Mucosa of descending colon (tissue), 3 donors: ENCODE data around the gene ZFP69B. TPM values are rescaled to one million over a fixed set of nuclear protein-coding genes. Genes with fewer than 3 reads are reported as not detected.

Experiments used
- ATAC-seq: fragments of 200-7000 bp; cut with Tn5 transposase; one replicate; pipeline ENCODE4 v1.9.1; 2020; ENCODE audit warnings: mild to moderate bottlenecking, moderate library complexity
- DNase-seq, 3 donors: peaks; one replicate each; pipeline ENCODE4 v3.0.0-alpha.2; 2020
- H3K36me3 ChIP-seq: fragments of 200-600 bp; one replicate; pipeline ENCODE4 v1.8.0; 2021; ENCODE audit warnings: low read depth, mild to moderate bottlenecking
- H3K4me1 ChIP-seq: fragments of 200-600 bp; one replicate; pipeline ENCODE4 v1.8.0; 2021; ENCODE audit warnings: low read depth, mild to moderate bottlenecking
- H3K4me3 ChIP-seq: fragments of 200-600 bp; one replicate; pipeline ENCODE4 v1.8.0; 2021; ENCODE audit warnings: mild to moderate bottlenecking
- H3K9me3 ChIP-seq: fragments of 200-600 bp; one replicate; pipeline ENCODE4 v1.8.0; 2021; ENCODE audit warnings: mild to moderate bottlenecking
- intact Hi-C, 2 donors: fragments of 100-400 bp; cut with DNase I in 1 of 2; cut with micrococcal nuclease in 1 of 2; formaldehyde crosslinking; loops; one replicate each; pipeline versions ENCODE4 v1.11.0 to v1.11.1; 2022; cut with DNase I, micrococcal nuclease
- total RNA-seq, 3 donors: library from RNA; stranded (reverse); fragmentation: NEBNext Ultra II Directional in 2 of 3; extraction: Animal tissue kit (Norgen Biotek cat#: 25700) in 2 of 3; gene quantifications; one replicate each; pipeline versions ENCODE4 v1.2.1 to v1.2.4, GENCODE V29; 2021 to 2023
- TF ChIP-seq, protein P1 (sequence below): fragments of 200-600 bp; IDR thresholded peaks from one replicate; pipeline ENCODE4 v1.8.0; 2022; ENCODE audit warnings: antibody characterized with exemption, mild to moderate bottlenecking
- donor health status: DM: no; HTN: no; CAD: no; lungs with moderate emphysema.
- donor health status: DM: no; HTN: no; CAD: no.
- donor health status: DM: no; HTN: yes; CAD: no.

The ZFP69B gene
- total RNA-seq, 3 donors from 2014 or later, result 1.4 to 2.1 (median 2.1) TPM

DNA sequence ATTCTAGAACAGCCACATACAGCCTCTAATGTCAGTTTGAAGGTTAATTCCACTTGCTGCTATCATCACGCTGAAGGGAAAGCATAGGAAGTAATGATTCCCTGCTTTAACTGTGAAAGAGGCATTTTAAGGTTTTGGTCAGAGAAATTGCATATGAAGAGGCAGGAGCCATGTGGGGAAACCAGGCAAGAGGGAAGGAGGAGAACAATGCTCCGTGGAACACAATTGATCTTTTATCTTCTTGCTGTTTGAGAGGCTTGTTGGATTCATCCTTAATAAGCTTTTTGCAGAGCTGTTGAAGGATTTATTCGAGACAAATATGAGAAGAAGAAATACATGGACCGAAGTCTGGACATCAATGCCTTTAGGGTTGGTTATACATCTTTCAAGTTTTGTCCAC, 40.8 kb upstream of the ZFP69B start:
- Histone ChIP-seq H3K9me3 (no peaks in the 10 kb centered on the region), H3K4me1 (no peaks in the 10 kb centered on the region), H3K4me3 (no peak overlapping the region), H3K36me3 (no peaks in the 10 kb centered on the region)
- DNase-seq (no peak), ATAC-seq (no peak)
- intact Hi-C loops, result loop anchor here (10.0 kb wide), 3 partner anchors 55 to 265 kb away; no protein-coding TSS in a partner anchor
- TF ChIP-seq, protein P1, sequence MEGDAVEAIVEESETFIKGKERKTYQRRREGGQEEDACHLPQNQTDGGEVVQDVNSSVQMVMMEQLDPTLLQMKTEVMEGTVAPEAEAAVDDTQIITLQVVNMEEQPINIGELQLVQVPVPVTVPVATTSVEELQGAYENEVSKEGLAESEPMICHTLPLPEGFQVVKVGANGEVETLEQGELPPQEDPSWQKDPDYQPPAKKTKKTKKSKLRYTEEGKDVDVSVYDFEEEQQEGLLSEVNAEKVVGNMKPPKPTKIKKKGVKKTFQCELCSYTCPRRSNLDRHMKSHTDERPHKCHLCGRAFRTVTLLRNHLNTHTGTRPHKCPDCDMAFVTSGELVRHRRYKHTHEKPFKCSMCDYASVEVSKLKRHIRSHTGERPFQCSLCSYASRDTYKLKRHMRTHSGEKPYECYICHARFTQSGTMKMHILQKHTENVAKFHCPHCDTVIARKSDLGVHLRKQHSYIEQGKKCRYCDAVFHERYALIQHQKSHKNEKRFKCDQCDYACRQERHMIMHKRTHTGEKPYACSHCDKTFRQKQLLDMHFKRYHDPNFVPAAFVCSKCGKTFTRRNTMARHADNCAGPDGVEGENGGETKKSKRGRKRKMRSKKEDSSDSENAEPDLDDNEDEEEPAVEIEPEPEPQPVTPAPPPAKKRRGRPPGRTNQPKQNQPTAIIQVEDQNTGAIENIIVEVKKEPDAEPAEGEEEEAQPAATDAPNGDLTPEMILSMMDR, result no peak

DNA sequence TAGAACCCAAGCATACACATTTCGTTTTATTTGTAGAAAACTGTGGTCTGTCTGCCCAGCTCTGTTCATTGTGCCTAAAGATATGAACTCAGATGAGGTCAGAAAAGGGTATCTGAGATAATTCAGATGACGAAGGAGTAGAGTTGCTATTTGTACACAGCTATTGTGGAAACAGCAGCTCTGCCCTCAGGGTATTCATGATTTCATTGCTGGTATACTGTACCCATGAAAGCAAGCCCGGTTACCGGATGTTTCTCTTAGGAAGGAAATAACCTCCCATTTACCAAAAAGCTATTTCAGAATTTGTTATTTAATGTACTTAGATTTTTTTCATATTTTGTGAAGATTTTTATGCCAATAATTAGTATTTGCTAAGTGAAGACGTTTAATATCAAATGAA, 39.0 kb upstream of the ZFP69B start:
- TF ChIP-seq, protein P1, result no peak
- Histone ChIP-seq H3K9me3 (no peaks in the 10 kb centered on the region), H3K4me1 (no peaks in the 10 kb centered on the region), H3K4me3 (no peak overlapping the region), H3K36me3 (no peaks in the 10 kb centered on the region)
- DNase-seq (no peak), ATAC-seq (no peak)
- intact Hi-C loops, result no loop called here

DNA sequence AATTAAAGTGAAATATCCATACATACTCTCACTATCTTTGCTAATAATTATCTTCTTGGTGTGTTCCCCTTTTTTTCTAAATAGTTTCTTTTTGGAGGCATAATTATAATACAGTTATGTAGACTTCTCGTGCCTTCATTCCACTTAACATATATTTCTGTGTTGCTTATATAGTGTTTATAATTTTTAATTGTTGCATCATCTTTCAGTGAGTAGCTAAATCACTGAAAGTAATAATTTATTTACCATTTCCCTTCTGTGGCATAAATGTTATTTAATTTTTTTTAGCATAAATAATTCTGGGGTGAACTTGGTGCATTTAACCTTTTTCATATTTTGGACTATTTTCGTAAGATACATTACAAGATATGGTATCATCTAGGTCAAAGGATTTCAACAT, 38.4 kb upstream of the ZFP69B start:
- ATAC-seq (no peak), DNase-seq (no peak)
- Histone ChIP-seq H3K4me3 (no peak overlapping the region), H3K4me1 (no peaks in the 10 kb centered on the region), H3K9me3 (no peaks in the 10 kb centered on the region), H3K36me3 (no peaks in the 10 kb centered on the region)
- intact Hi-C loops, result no loop called here
- TF ChIP-seq, protein P1, result no peak

DNA sequence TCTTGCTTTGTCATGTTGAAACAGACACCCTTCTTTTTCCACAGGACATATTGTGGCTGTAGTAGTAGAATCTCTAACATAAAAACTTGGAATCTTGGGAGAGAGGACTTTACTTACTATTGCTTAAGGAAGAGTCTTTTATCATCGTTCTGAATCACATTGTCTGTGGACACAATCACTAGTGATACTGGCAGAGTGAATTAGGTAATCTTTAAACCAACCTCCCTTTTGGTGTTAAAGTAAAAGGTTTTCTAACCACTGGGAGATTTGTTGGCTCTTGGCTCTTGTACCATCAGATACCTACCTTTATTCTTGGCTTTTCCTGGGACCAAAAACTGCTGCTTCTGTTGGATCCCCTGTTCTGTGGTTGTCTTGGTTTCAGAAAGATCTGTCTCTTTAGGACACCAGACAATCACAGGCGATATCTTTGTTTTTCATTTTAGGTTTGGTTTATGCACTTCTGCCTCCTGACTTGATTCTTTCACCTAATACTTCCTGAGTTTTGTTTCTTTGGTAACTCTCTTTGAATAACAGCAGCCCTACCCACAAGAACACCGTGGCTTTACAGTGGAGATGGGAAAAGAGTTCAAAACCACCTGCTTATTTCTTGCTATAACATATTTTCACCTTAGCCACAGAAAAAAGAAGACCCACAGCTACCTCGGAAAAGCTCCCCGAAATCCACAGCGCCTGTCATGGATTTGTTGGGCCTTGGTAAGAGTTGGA, 36.6 kb upstream of the ZFP69B start:
- Histone ChIP-seq H3K4me1 (no peaks in the 10 kb centered on the region), H3K9me3 (no peaks in the 10 kb centered on the region), H3K36me3 (no peaks in the 10 kb centered on the region), H3K4me3 (no peak overlapping the region)
- TF ChIP-seq, protein P1, result no peak
- no peak for ATAC-seq
- intact Hi-C loops, result no loop called here
- no peak for DNase-seq

DNA sequence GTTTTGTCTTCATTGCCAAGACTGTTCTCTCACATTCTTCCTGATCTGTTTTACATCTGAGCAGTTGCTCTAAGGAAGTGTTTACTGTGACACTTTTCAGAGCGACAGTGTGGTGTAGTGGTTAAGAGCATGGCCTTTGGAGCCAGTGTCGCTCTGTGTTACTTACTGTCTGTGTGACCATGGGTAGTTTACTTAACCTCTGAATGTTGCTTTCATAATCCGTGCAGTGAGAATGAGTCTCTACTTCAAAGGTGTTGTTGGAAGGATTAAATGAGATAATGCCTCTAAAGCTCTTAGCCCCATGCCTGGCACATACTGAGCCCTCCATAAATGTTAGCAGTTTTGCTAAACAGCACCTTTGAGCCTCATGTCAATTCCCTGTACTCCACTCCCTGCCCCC, 35.9 kb upstream of the ZFP69B start:
- ATAC-seq (no peak), DNase-seq (no peak)
- TF ChIP-seq, protein P1, result no peak
- no peaks in the 10 kb centered on the region for H3K36me3 ChIP-seq
- no peak overlapping the region for H3K4me3 ChIP-seq
- H3K9me3 ChIP-seq, result no peaks in the 10 kb centered on the region
- intact Hi-C loops, result no loop called here
- no peaks in the 10 kb centered on the region for H3K4me1 ChIP-seq
